Smooth muscle cell (in vitro differentiated cells): ENCODE data around the gene QRICH2. TPM values are rescaled to one million over a fixed set of nuclear protein-coding genes. Genes with fewer than 3 reads are reported as not detected.

Experiments
- DNase-seq: peaks from one replicate; lab custom pipeline; 2025; ENCODE audit not compliant: unreplicated experiment; lab: John Stamatoyannopoulos, UW
- H2AFZ ChIP-seq: fragments of 200-600 bp; sonication (generic); 2 replicates; pipeline ENCODE4 v1.6.0; 2016; ENCODE audit warnings: antibody characterized with exemption, low read depth, mild to moderate bottlenecking
- H3F3A ChIP-seq: fragments of 200-600 bp; sonication (generic); 2 replicates; pipeline ENCODE4 v1.6.0; 2017; ENCODE audit warnings: antibody characterized with exemption, low read depth
- H3K27ac ChIP-seq: fragments of 200-600 bp; sonication (generic); 2 replicates; pipeline ENCODE4 v1.5.1; 2016; ENCODE audit warnings: low read depth, mild to moderate bottlenecking
- H3K27me3 ChIP-seq: fragments of 200-600 bp; sonication (generic); 2 replicates; pipeline ENCODE4 v1.6.1; 2016; ENCODE audit warnings: low read depth, mild to moderate bottlenecking
- H3K36me3 ChIP-seq: fragments of 200-600 bp; sonication (generic); 2 replicates; pipeline ENCODE4 v1.5.1; 2016; ENCODE audit warnings: low read depth
- H3K4me1 ChIP-seq: fragments of 200-600 bp; sonication (generic); 2 replicates; pipeline ENCODE4 v1.5.1; 2016; ENCODE audit warnings: low read depth
- H3K4me2 ChIP-seq: fragments of 200-600 bp; sonication (generic); 2 replicates; pipeline ENCODE4 v1.6.0; 2016; ENCODE audit warnings: mild to moderate bottlenecking
- H3K4me3 ChIP-seq: fragments of 200-600 bp; sonication (generic); 2 replicates; pipeline ENCODE4 v1.5.1; 2016; ENCODE audit warnings: mild to moderate bottlenecking
- H3K79me2 ChIP-seq: fragments of 200-600 bp; sonication (generic); 2 replicates; pipeline ENCODE4 v1.6.0; 2016; ENCODE audit warnings: low read depth, mild to moderate bottlenecking
- H3K9ac ChIP-seq: fragments of 200-600 bp; sonication (generic); 2 replicates; pipeline ENCODE4 v1.6.0; 2016; ENCODE audit warnings: low read depth
- H3K9me3 ChIP-seq: fragments of 200-600 bp; sonication (generic); replicated peaks from 2 replicates; pipeline ENCODE4 v1.5.1; 2016; ENCODE audit warnings: low read depth
- H4K20me1 ChIP-seq: fragments of 200-600 bp; sonication (generic); 2 replicates; pipeline ENCODE4 v1.6.0; 2016; ENCODE audit warnings: low read depth
- WGBS: methylation state at CpG from one replicate; pipeline ENCODE4 v1.1.7; 2016; ENCODE audit warnings: low lambda C conversion rate; 5-methylcytosine and 5-hydroxymethylcytosine counted together
- polyA plus RNA-seq: library from polyadenylated mRNA; unstranded; fragments of >200 nt; fragmentation: Nextera tagmentation; extraction: Ambion mirVana; gene quantifications from 2 replicates; pipeline ENCODE4 v1.2.1, GENCODE V29; 2016
- total RNA-seq: library from RNA; depleted of rRNA; stranded (reverse); fragments of >200 nt; gene quantifications from 2 replicates; pipeline ENCODE4 v1.2.3, GENCODE V29; 2014
- TF ChIP-seq, protein P1 (sequence below): fragments of 200-600 bp; sonication (generic); IDR thresholded peaks from 2 replicates; pipeline ENCODE4 v1.5.1; 2017; ENCODE audit warnings: borderline replicate concordance, mild to moderate bottlenecking, antibody characterized with exemption; ENCODE audit not compliant: insufficient read depth, poor library complexity, severe bottlenecking

Gene QRICH2
- total and polyA plus RNA-seq, 2 experiments from 2014 or later, result 1.2 to 1.5 TPM

- H3K9me3 ChIP-seq, result no peaks in the 10 kb centered on the region
- TF ChIP-seq, protein P1, sequence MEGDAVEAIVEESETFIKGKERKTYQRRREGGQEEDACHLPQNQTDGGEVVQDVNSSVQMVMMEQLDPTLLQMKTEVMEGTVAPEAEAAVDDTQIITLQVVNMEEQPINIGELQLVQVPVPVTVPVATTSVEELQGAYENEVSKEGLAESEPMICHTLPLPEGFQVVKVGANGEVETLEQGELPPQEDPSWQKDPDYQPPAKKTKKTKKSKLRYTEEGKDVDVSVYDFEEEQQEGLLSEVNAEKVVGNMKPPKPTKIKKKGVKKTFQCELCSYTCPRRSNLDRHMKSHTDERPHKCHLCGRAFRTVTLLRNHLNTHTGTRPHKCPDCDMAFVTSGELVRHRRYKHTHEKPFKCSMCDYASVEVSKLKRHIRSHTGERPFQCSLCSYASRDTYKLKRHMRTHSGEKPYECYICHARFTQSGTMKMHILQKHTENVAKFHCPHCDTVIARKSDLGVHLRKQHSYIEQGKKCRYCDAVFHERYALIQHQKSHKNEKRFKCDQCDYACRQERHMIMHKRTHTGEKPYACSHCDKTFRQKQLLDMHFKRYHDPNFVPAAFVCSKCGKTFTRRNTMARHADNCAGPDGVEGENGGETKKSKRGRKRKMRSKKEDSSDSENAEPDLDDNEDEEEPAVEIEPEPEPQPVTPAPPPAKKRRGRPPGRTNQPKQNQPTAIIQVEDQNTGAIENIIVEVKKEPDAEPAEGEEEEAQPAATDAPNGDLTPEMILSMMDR, result no peak
- no peak overlapping the region for H3K4me2 ChIP-seq
- WGBS, result 93% methylated on average over 4 of the region's 4 CpGs
- no peaks in the 10 kb centered on the region for H3K36me3 ChIP-seq
- no peak overlapping the region for H3K27ac ChIP-seq
- no peak overlapping the region for H2AFZ ChIP-seq
- no peaks in the 10 kb centered on the region for H4K20me1 ChIP-seq
- H3K4me1 ChIP-seq, result no peaks in the 10 kb centered on the region
- H3K9ac ChIP-seq, result no peak overlapping the region
- H3K4me3 ChIP-seq, result no peak overlapping the region
- no peaks in the 10 kb centered on the region for H3F3A ChIP-seq
- no peaks in the 10 kb centered on the region for H3K27me3 ChIP-seq
- DNase-seq, result no peak
- no peaks in the 10 kb centered on the region for H3K79me2 ChIP-seq
These were observed 15.5 kb downstream of the QRICH2 start for GRCh38 chr17:76292567-76292966.

- H3K27ac ChIP-seq, result no peak overlapping the region
- no peak overlapping the region for H3K9ac ChIP-seq
- no peak overlapping the region for H3K4me3 ChIP-seq
- H3K4me1 ChIP-seq, result no peaks in the 10 kb centered on the region
- no peaks in the 10 kb centered on the region for H3K36me3 ChIP-seq
- no peaks in the 10 kb centered on the region for H3F3A ChIP-seq
- H2AFZ ChIP-seq, result no peak overlapping the region
- DNase-seq, result no peak
- TF ChIP-seq, protein P1, result no peak
- no peak overlapping the region for H3K4me2 ChIP-seq
- 95% methylated on average over 23 of the region's 23 CpGs for WGBS
- H4K20me1 ChIP-seq, result no peaks in the 10 kb centered on the region
- no peaks in the 10 kb centered on the region for H3K9me3 ChIP-seq
- H3K27me3 ChIP-seq, result no peaks in the 10 kb centered on the region
- no peaks in the 10 kb centered on the region for H3K79me2 ChIP-seq
These were observed 26.3 kb downstream of the QRICH2 start for GRCh38 chr17:76281573-76282371.

DNA sequence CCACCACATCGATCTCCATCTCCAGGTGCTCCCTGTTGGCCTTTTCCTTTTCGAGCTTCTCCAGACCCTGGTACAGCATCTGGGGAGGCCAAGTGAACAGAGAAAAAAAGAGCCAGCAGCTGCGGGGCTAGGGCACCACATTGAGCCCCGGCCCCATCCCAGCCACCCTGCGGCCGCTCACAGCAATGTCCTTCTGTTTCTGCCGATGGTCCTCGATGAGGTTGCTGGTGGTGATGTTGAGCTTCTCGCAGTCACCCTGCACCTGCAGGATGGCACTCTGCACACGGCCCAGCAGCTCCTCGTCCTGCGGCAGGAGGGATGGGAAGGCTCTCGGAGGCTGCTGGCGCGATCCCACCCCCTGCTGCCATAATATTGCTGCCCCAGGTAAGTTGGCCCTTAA, 27.4 kb downstream of the QRICH2 start:
- DNase-seq, result no peak
- no peak overlapping the region for H3K9ac ChIP-seq
- H3K27ac ChIP-seq, result no peak overlapping the region
- WGBS, result 95% methylated on average over 15 of the region's 15 CpGs
- no peak overlapping the region for H3K4me2 ChIP-seq
- no peaks in the 10 kb centered on the region for H3K79me2 ChIP-seq
- H3F3A ChIP-seq, result no peaks in the 10 kb centered on the region
- H4K20me1 ChIP-seq, result no peaks in the 10 kb centered on the region
- H3K4me3 ChIP-seq, result no peak overlapping the region
- H3K9me3 ChIP-seq, result no peaks in the 10 kb centered on the region
- TF ChIP-seq, protein P1, result no peak
- no peaks in the 10 kb centered on the region for H3K4me1 ChIP-seq
- no peaks in the 10 kb centered on the region for H3K36me3 ChIP-seq
- H2AFZ ChIP-seq, result no peak overlapping the region
- H3K27me3 ChIP-seq, result no peaks in the 10 kb centered on the region
